ENCODE measurements around the gene SHFL.

The SHFL gene

DNA sequence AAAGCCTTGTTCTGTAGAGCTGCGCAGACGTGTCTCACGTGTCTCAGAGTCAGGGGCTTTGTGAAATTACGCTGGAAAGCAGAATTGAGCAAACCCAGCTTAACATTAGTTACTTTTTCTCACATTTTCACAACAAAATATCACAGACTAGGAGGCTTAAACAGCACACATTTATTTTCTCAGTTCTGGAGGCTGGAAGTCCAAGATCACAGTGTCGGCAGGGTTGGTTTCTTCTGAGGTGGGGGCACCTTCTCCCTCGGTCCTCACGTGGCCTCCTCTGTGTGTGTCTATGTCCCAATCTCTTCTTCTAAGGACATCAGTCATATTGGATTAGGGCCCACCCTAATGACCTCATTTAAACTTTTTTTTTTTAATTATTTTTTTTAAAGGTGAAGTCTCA is 38.3 kb downstream of the SHFL start:
- in situ Hi-C loops (cut with HindIII; ENCODE audit: low sequenced_read_pairs), result loop anchor here (25.0 kb wide), 1 partner anchor 187 kb away; the partner anchor contains the start of gene OLFM2

DNA sequence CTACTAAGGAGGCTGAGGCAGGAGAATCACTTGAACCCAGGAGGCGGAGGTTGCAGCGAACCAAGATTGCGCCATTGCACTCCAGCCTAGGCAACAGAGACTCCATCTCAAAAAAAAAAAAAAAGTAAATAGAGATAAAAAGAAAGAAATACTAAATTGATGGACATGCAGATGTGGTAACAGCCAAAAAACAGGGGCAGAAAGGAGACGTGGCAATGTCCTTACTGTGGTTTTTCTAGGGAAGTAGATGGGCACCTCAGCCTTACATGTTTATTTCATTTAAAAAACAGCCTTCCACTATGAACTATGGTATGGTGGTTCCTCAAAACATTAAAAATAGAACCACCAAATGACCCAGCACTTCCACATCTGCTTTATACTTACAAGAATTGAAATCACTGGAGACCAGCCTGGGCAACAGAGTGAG is 40.1 kb downstream of the SHFL start:
- in situ Hi-C loops (cut with HindIII; ENCODE audit: low sequenced_read_pairs), result no loop called here

DNA sequence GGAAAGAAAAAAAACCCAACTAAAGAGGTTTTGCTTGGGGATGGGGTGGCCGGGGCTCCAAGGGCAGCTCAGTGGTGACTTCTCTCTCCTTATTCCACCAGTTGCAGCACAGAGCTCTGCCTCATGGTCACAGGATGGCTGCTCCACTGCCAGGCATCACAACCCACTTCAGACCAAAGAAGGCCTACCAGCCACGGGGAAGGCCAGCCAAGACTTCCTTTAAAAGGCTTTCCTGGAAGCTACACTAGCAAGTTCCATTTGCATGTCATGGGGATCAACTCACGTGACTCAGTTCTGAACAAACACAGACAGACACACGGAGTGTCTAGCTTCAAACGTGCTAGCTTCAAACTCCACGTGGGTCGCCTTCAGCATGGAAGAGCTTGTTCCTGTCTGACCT is 46.8 kb downstream of the SHFL start:
- in situ Hi-C loops (cut with HindIII; ENCODE audit: low sequenced_read_pairs), result no loop called here

DNA sequence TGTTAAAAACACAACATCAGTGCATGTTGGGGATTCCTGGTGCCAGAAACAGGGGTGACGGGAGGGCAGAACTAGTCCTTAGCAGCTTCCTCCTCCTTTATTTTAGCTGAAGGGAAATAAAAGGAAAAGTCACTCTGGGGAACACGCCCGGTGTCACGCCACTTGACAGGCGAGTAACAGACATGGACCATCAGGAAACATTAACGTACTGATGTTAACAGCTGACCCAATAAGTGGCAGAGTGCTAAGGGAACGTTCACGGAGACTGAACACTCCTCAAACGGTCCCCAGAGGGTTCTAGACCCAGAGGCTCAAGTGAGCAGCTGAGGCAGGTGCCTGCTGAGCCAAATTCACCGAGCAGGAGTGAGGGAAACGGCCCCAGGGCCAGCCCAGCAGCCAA is 47.5 kb downstream of the SHFL start:
- in situ Hi-C loops (cut with HindIII; ENCODE audit: low sequenced_read_pairs), result no loop called here

DNA sequence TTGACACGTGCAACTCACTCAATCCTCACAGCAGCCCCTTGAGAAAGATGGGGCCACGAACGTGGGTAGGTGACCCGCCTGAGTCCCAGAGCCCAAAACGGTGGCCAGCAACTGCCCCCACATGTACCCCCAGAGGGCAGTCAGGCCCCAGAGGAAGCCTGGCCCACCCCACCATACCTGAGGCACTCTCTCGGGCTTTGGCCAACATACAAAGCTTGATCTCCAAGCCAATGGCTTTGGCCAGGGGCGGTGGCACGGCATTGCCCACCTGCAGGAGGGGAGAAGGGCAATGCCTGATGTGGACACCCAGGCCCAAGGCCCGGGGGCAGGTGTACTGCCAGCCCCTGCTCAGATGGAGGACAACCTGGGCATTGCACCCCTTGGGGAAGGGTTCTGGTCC is 47.9 kb downstream of the SHFL start:
- in situ Hi-C loops (cut with HindIII; ENCODE audit: low sequenced_read_pairs), result no loop called here

DNA sequence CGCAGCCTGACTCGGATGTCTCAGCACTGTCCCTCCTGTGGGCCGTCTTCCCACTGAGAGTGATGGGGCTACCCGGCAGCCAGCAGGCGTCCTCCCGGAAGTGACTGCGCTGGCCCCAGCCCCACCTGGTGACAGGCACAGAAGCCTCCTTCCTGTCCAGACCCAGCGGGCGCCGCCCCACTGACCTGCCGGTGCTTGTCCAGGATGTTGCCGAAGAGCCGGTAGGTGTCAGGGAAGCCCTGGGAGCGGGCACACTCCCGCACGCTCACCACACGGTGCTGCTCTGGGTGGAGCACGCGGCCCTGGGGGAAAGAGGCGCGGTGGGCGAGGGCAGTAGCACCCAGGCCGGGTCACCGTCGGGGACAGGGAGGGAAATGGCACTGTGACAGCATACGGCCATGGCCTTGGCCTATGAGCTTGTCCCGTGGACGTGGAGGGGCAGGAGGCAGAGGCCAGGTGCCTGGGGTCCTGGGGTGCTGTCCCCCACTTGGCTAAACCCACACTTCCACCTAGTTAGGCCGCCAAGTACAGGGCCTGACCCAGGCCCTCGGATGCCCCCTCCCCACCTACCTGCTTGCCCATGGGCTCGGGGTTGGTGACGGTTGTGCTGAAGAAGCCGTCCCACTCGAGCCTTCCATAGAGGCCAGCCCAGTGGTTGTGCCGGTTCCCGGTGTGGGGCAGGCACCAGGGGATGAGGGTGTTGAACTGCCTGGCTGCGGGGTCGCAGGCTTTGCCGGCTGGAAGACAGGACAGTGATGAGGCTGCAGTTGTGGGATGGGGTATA is 49.6 kb downstream of the SHFL start:
- in situ Hi-C loops (cut with HindIII; ENCODE audit: low sequenced_read_pairs), result no loop called here

DNA sequence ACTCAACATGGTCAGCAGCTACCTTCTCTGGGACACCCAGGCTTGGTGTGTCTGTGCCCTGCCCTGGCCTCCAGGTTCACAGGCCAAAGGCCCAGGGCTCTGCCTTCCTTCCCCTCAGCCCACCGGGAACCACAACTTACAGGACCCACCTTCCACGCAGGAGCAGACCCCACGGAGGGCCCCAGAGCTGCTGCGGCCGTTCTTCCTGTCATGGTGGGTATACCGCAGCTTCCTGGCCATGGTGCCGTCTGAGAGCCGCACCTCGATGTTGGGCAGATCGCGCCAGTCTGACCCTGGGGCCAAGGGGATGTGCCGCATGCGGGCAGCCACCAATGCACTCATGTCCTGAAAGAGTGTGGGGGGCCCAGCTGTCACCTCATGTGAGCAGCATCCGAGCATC is 50.8 kb downstream of the SHFL start:
- in situ Hi-C loops (cut with HindIII; ENCODE audit: low sequenced_read_pairs), result no loop called here

DNA sequence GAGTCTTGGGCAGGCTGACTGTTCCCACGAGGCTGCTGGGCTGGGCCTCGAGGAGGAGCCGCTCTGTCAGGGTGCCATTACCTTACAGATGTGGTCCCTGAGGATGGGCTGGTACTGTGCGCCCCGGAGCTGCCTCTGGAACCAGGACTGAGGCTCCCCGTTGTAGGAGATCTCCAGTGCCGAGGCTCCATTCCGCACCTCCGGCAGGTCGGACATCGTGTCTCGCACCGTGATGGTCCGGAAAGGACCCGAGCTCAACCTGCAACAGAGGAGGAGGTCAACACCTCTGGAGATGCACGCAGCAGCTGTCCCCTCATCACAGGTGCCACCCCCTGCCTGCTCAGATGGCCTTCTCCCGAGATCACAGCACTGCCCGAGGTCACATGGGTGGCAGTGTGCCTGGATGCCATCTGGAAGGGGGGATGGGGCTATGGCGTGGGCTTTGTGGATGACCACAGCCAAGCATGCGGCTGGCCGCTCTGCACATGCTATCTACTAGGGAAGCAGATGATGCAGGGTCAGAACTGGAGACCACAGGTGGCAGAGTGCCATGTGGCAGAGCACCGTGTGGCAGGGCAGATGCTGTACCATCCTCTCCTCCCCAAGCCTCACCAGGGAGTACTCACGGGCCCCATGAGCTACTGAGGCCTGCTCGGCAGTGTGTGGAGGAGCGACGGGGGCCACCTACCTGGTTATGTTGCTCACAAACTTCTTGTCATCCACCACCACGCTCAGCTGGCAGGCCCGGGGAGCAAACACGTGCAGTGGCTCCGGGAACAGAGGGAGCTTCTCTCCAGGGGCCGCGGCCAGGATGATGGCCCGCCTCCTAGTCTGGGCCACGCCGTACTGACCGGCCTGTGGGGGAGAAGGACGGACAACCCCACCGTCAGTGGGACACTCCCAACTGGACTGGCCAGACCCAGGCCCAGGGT is 51.9 kb downstream of the SHFL start:
- in situ Hi-C loops (cut with HindIII; ENCODE audit: low sequenced_read_pairs), result no loop called here

DNA sequence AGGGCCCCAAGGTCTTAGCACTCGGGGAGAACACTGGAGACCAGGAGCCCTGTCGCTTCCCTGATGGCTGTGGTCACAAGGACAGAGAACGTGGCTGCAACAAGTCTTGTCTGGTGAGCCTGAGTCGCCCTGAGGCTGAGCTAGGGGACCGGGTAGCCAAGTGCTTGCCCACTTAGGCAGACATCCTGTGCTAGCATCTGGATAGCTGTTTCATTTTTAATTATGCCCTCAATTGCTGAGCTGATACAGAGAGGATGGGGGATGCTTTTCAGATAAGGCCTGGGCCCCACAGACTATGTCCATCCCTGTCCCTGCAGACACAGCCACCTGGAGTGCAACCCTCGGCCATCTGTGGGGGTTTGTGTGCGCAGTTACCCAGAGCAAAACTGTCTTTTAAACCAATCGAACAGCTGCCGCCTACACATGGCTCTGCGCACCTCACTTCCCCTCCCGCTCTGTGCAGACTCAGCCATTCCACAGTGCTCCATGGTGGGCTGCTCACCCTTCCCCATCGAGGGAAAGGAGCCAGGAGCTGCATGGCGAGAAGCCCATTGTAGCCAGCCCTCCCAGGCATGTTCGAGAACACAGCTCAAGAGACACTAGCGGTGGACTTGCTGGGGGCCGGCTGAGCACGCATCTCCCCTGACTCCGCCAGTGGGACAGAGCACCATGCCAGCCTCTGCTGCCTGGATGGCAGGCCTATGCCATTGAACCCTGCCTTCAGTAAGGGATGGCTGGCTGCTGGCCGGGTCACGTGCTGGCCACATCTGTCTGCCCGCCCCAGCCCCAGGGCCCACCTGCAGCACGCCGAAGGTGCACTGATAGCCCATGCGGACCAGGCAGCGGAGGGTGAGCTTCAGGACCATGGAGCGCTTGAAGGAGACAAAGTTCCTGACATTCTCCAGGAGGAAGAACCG is 53.0 kb downstream of the SHFL start:
- in situ Hi-C loops (cut with HindIII; ENCODE audit: low sequenced_read_pairs), result no loop called here

DNA sequence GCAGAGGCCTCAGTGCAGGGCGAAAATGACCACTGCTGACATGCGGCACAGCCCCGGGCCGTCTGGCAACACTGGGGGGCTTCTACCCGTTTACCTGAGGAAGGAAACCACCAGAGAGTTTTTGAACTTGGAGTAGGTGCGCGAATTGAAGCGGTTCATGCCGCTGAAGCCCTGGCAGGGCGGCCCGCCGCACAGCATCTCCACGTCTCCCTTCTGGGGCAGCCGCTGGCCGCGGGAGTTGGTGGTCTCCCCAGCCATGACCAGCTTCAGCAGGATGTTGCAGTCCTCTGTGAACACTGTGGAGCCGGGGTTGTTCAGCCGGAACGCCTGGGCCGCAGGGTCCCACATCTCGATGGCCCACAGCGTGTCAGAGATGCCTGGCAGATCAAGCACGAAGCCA is 53.8 kb downstream of the SHFL start:
- in situ Hi-C loops (cut with HindIII; ENCODE audit: low sequenced_read_pairs), result no loop called here

DNA sequence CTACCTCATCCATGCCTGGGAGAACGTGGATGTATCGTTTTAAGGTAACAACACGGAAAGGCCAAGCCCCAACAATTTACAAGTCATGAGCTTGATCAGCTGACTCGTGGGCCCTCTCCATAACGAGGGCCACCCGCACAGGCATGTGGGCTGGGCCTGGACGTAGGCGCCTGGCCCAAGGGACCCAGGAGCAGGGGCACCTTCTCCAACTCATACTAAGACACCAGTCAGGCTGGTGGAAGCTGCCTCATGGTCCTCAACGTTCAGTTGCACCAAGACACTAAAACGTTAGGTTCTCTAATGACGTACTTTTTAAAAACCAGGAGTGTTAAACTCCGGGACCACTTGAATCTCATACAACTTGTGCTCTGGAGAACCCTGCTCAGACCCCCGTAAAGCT is 55.4 kb downstream of the SHFL start:
- in situ Hi-C loops (cut with HindIII; ENCODE audit: low sequenced_read_pairs), result no loop called here

DNA sequence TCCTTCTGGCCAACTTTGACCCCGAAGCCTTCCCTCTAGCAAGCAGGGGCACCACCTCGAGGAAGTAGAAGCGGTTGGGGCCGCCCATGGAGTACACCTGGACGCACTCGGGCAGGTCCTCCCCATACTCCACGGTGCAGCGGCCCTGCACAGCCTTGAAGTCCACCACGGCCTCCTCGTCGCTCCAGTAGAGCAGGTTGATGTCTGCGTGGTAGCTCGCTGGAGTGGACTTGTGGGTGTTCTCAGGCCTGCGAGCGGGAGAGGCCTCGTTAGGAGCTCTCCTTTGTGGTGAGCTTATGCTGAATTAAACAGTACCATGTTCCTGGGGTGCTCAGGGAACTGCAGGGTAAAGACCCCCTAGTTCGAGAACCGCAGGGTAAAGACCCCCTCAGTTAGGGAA is 55.9 kb downstream of the SHFL start:
- in situ Hi-C loops (cut with HindIII; ENCODE audit: low sequenced_read_pairs), result no loop called here

Measured in endothelial cell of hepatic sinusoid (primary cell).